HepG2 (cell line): ENCODE measurements around the gene JPH2. TPM values are rescaled to one million over a fixed set of nuclear protein-coding genes. Genes with fewer than 3 reads are reported as not detected.

ENCODE experiments used
- ATAC-seq: fragments of 200-7000 bp; cut with Tn5 transposase; 3 replicates; pipeline ENCODE4 v1.9.1; 2020; ENCODE audit warnings: mild to moderate bottlenecking, moderate library complexity
- BruUV-seq: library from RNA; stranded (reverse); fragments of 400-500 nt; replicated peaks from 2 replicates; lab custom pipeline; 2021; lab: Mats Ljungman, UMichigan
- CTCF ChIA-PET: fragments of 300-600 bp; formaldehyde crosslinking; extraction: SDS; loops from one replicate; lab custom pipeline; 2021; ENCODE audit warnings: low total read pairs, inconsistent platforms, low intra/inter-chr PET ratio; lab: Yijun Ruan, JAX
- POLR2A ChIA-PET: fragments of 350-600 bp; sonication (Branson Sonifier 250); formaldehyde crosslinking; loops from one replicate; lab custom pipeline; 2020; ENCODE audit warnings: antibody characterized with exemption, inconsistent platforms; lab: Yijun Ruan, JAX
- DNase-seq: peaks from one replicate; pipeline ENCODE4 v3.0.0-alpha.2; 2015; ENCODE audit warnings: low spot score
- FAIRE-seq: peaks from 3 replicates; lab custom pipeline; 2011; peaks lifted over from hg19 to GRCh38; lab: Jason Lieb, UNC
- H2AFZ ChIP-seq: one replicate; pipeline ENCODE4 v1.6.1; 2011; ENCODE audit warnings: low read length, inconsistent platforms
- H3K27ac ChIP-seq: fragments of 300-600 bp; 3 replicates; pipeline ENCODE4 v1.8.0; 2011; ENCODE audit warnings: mixed run types, mild to moderate bottlenecking, mixed read lengths, low read length, inconsistent platforms; ENCODE audit not compliant: insufficient read depth; ENCODE audit errors: extremely low read length
- H3K27me3 ChIP-seq, 2 experiments: fragments of 200-600 bp in 1 of 2; 2 replicates in 1 of 2; 3 replicates in 1 of 2; pipeline versions ENCODE4 v1.6.0 to v1.8.0; 2011; ENCODE audit warnings: low read length in 2 of 2, mild to moderate bottlenecking in 2 of 2, moderate library complexity in 2 of 2, inconsistent platforms in 1 of 2; ENCODE audit not compliant: insufficient read depth in 2 of 2, control insufficient read depth in 1 of 2
- H3K36me3 ChIP-seq, 2 experiments: fragments of 200-600 bp in 1 of 2; replicated peaks in 1 of 2; 2 replicates in 1 of 2; 3 replicates in 1 of 2; pipeline versions ENCODE4 v1.5.1 to v1.8.0; 2011; ENCODE audit warnings: low read length in 2 of 2, inconsistent platforms in 1 of 2; ENCODE audit not compliant: insufficient read depth in 2 of 2, control insufficient read depth in 1 of 2
- H3K4me1 ChIP-seq: 2 replicates; pipeline ENCODE4 v1.5.1; 2012; ENCODE audit warnings: low read length, inconsistent platforms; ENCODE audit not compliant: insufficient read depth
- H3K4me2 ChIP-seq: 2 replicates; pipeline ENCODE4 v1.6.0; 2011; ENCODE audit warnings: low read depth, low read length, inconsistent platforms
- H3K4me3 ChIP-seq, 3 experiments: fragments of 200-600 bp in 1 of 3; sonication (generic), shearing (Covaris generic) in 1 of 3; replicated peaks in 1 of 3; 2 replicates each; pipeline ENCODE4 v1.5.1; 2011 to 2016; ENCODE audit warnings: low read length in 3 of 3, inconsistent platforms in 2 of 3, low read depth in 2 of 3, mild to moderate bottlenecking in 2 of 3, control low read depth in 1 of 3, mixed read lengths in 1 of 3; ENCODE audit not compliant: insufficient read depth in 1 of 3
- H3K79me2 ChIP-seq: one replicate; pipeline ENCODE4 v1.6.1; 2011; ENCODE audit warnings: low read length, inconsistent platforms; ENCODE audit not compliant: insufficient read depth
- H3K9ac ChIP-seq: 2 replicates; pipeline ENCODE4 v1.6.0; 2011; ENCODE audit warnings: mild to moderate bottlenecking, low read depth, low read length, inconsistent platforms; ENCODE audit not compliant: insufficient read depth
- H3K9me3 ChIP-seq: 2 replicates; pipeline ENCODE4 v1.5.1; 2012; ENCODE audit warnings: mild to moderate bottlenecking, low read length
- H4K20me1 ChIP-seq: 2 replicates; pipeline ENCODE4 v1.6.0; 2011; ENCODE audit warnings: inconsistent platforms, mild to moderate bottlenecking, low read length, moderate library complexity; ENCODE audit not compliant: insufficient read depth
- HDAC1 ChIP-seq: sonication (generic); formaldehyde crosslinking; IDR thresholded peaks from 2 replicates; pipeline ENCODE4 v1.5.1; 2020; ENCODE audit warnings: mild to moderate bottlenecking, missing genetic modification reagents
- MLLT10 ChIP-seq: sonication (generic); formaldehyde crosslinking; IDR thresholded peaks from 2 replicates; pipeline ENCODE4 v1.4.0; 2020; ENCODE audit warnings: missing genetic modification reagents
- MYC ChIP-seq: sonication (generic); formaldehyde crosslinking; IDR thresholded peaks from 2 replicates; pipeline ENCODE4 v1.9.0; 2021; ENCODE audit warnings: missing genetic modification reagents, borderline replicate concordance
- NCOA5 ChIP-seq: sonication (generic); formaldehyde crosslinking; IDR thresholded peaks from 2 replicates; pipeline ENCODE4 v1.4.0; 2020; ENCODE audit warnings: missing genetic modification reagents
- NR2F2 ChIP-seq: IDR thresholded peaks from 2 replicates; pipeline ENCODE4 v1.6.1; 2012; ENCODE audit warnings: low read depth, inconsistent platforms, borderline replicate concordance
- POGZ ChIP-seq: sonication (generic); formaldehyde crosslinking; IDR thresholded peaks from 2 replicates; pipeline ENCODE4 v1.4.0; 2020; ENCODE audit warnings: mild to moderate bottlenecking, missing genetic modification reagents
- TFAP4 ChIP-seq: sonication (generic); IDR thresholded peaks from 2 replicates; pipeline ENCODE4 v1.6.1; 2016; ENCODE audit warnings: low read depth, borderline replicate concordance
- USF2 ChIP-seq, 2 experiments: sonication (generic) in 1 of 2; formaldehyde crosslinking in 1 of 2; IDR thresholded peaks; 2 replicates each; pipeline versions ENCODE4 v1.5.1 to v1.6.1; 2011 to 2020; ENCODE audit warnings: borderline replicate concordance in 1 of 2, low read depth in 1 of 2, low read length in 1 of 2, mild to moderate bottlenecking in 1 of 2, missing genetic modification reagents in 1 of 2, moderate library complexity in 1 of 2
- ZNF17 ChIP-seq: sonication (generic); formaldehyde crosslinking; IDR thresholded peaks from 2 replicates; pipeline ENCODE4 v1.5.0; 2020; ENCODE audit warnings: mild to moderate bottlenecking, missing genetic modification reagents
- ZNF572 ChIP-seq: sonication (generic); formaldehyde crosslinking; IDR thresholded peaks from 2 replicates; pipeline ENCODE4 v1.5.1; 2020; ENCODE audit warnings: mild to moderate bottlenecking, missing genetic modification reagents
- ZNF598 ChIP-seq: sonication (generic); formaldehyde crosslinking; IDR thresholded peaks from 2 replicates; pipeline ENCODE4 v1.5.1; 2020; ENCODE audit warnings: mild to moderate bottlenecking, missing genetic modification reagents, borderline replicate concordance
- WGBS: methylation state at CpG from one replicate; pipeline ENCODE4 v1.1.6; 2017; ENCODE audit warnings: low lambda C conversion rate; 5-methylcytosine and 5-hydroxymethylcytosine counted together
- in situ Hi-C: cut with HindIII; loops from 2 replicates; pipeline ENCODE4 v1.10.0; 2017; ENCODE audit warnings: low pct_unique_long_range_greater_than_20kb; ENCODE audit not compliant: extremely low pct_ligation_motif_present
- intact Hi-C: fragments of 100-400 bp; cut with micrococcal nuclease; formaldehyde crosslinking; loops from one replicate; pipeline ENCODE4 v1.10.0; 2022; ENCODE audit not compliant: unreplicated experiment
- polyA plus RNA-seq, 8 experiments: library from polyadenylated mRNA; depleted of rRNA in 3 of 8; stranded (reverse) in 7 of 8; unstranded in 1 of 8; fragments of >200 nt; fragmentation: Illumina TruSeq in 4 of 8; extraction: Trizol in 4 of 8; gene quantifications; 2 replicates each; pipeline versions ENCODE4 v1.2.1 to v1.2.3, GENCODE V29; 2011 to 2016; ENCODE audit warnings: low read depth in 4 of 8, missing spikeins in 1 of 8, mixed read lengths in 1 of 8; ENCODE audit not compliant: insufficient read depth in 1 of 8
- total RNA-seq, 5 experiments: library from RNA; depleted of rRNA; stranded (reverse); fragments of >200 nt; fragmentation: Illumina TruSeq; extraction: Trizol; gene quantifications; 2 replicates each; pipeline ENCODE4 v1.2.3, GENCODE V29; 2016; ENCODE audit warnings: low read depth in 1 of 5

Gene JPH2
- total and polyA plus RNA-seq, 2 of the 13 experiments (the other 11 are each of a cell fraction or from before 2014, with no cell fraction given) = 0.42 TPM; not detected in 1

- no peak overlapping the region for H3K4me3 ChIP-seq
- ChIA-PET CTCF (no interaction called here), POLR2A (no interaction called here)
- H3K9me3 ChIP-seq = no peaks in the 10 kb centered on the region
- FAIRE-seq = no peak
- no peak overlapping the region for H3K27ac ChIP-seq
- peaks cover 12% of the 10 kb centered on the region for H3K4me1 ChIP-seq
- no peak for DNase-seq
- H2AFZ ChIP-seq = no peak overlapping the region
- ATAC-seq = no peak
- intact Hi-C loops (no loop called here), in situ Hi-C loops (no loop called here)
- BruUV-seq = no TSS peak
- no peak overlapping the region for H3K4me2 ChIP-seq
- WGBS = 9% methylated on average over 9 of the region's 9 CpGs
- H4K20me1 ChIP-seq = no peaks in the 10 kb centered on the region
- H3K36me3 ChIP-seq = no peaks in the 10 kb centered on the region
- H3K9ac ChIP-seq = no peak overlapping the region
- no peak for TF ChIP-seq ZNF598 (CRISPR knock-in tag)
- TF ChIP-seq MLLT10 (CRISPR knock-in tag) = no peak
- TF ChIP-seq MYC (CRISPR knock-in tag) = no peak
- TF ChIP-seq NCOA5 (CRISPR knock-in tag) = no peak
- no peak for TF ChIP-seq POGZ
- peaks cover 7 to 48% of the 10 kb centered on the region in 2 experiments; a peak in 4 of 5 replicates for H3K27me3 ChIP-seq
- no peaks in the 10 kb centered on the region for H3K79me2 ChIP-seq
Observed at GRCh38 chr20:44120676-44121425, 66.1 kb downstream of the JPH2 start.

GRCh38 chr20:44118185-44119033 is 68.6 kb downstream of the JPH2 start:
- in situ Hi-C loops = loop anchor here (5.0 to 10.0 kb wide), 2 partner anchors 69 to 356 kb away; partner anchors contain the start of genes JPH2 and TTPAL
- no peaks in the 10 kb centered on the region for H4K20me1 ChIP-seq
- no peaks in the 10 kb centered on the region for H3K79me2 ChIP-seq
- H3K27ac ChIP-seq = no peak overlapping the region
- H3K27me3 ChIP-seq = peaks cover 8 to 53% of the 10 kb centered on the region in 2 experiments
- 24% methylated on average over 9 of the region's 9 CpGs for WGBS
- no peaks in the 10 kb centered on the region for H3K36me3 ChIP-seq
- no peak for FAIRE-seq
- ATAC-seq = no peak
- intact Hi-C loops = no loop called here
- H2AFZ ChIP-seq = no peak overlapping the region
- H3K4me2 ChIP-seq = no peak overlapping the region
- CTCF ChIA-PET = interaction anchor here (4.0 kb wide), 1 partner anchor 71 kb away, joined by 110 read pairs; no protein-coding TSS in a partner anchor
- peaks cover 15% of the 10 kb centered on the region for H3K4me1 ChIP-seq
- no peak overlapping the region for H3K9ac ChIP-seq
- no TSS peak for BruUV-seq
- POLR2A ChIA-PET = no interaction called here
- H3K4me3 ChIP-seq = no peak overlapping the region
- no peaks in the 10 kb centered on the region for H3K9me3 ChIP-seq
- DNase-seq = no peak
- TF ChIP-seq USF2 (IDR thresholded peaks at IDR 0.05; ENCODE audit: low read depth, low read length) (no peak; the same call in 1 of the 2 replicates), USF2 (CRISPR knock-in tag; IDR thresholded peaks at IDR 0.05; ENCODE audit: borderline replicate concordance) (peak; percentile 60; the same call in 1 of the 2 replicates), TFAP4 (no peak), NR2F2 (no peak), ZNF572 (no peak), HDAC1 (CRISPR knock-in tag) (no peak), ZNF17 (CRISPR knock-in tag) (no peak)
